GM23338 (cell line): ENCODE results near the gene SHISAL1.

Source experiments
- CREB1 ChIP-seq: fragments of 250-450 bp; sonication (Bioruptor Pico); IDR thresholded peaks from 2 replicates; pipeline ENCODE4 v1.5.0; 2020; ENCODE audit warnings: low read depth, mild to moderate bottlenecking, moderate library complexity
- EZH2phosphoT487 ChIP-seq: fragments of 200-600 bp; sonication (generic); IDR thresholded peaks from one replicate; pipeline ENCODE4 v1.8.1; 2018; ENCODE audit warnings: antibody characterized with exemption; ENCODE audit not compliant: unreplicated experiment
- POLR2AphosphoS5 ChIP-seq: IDR thresholded peaks from 2 replicates; pipeline ENCODE4 v1.6.1; 2016; ENCODE audit warnings: antibody characterized with exemption, low read depth
- TF ChIP-seq, protein P1 (sequence below), 2 experiments: fragments of 200-600 bp in 1 of 2; sonication (generic) in 1 of 2; conservative IDR thresholded peaks; 2 replicates each; pipeline versions ENCODE4 v1.5.1 to v1.6.1; 2016 to 2017; ENCODE audit warnings: antibody characterized with exemption in 2 of 2, low read depth in 2 of 2, mild to moderate bottlenecking in 2 of 2, moderate library complexity in 1 of 2
- TF ChIP-seq, protein P2 (sequence below): IDR thresholded peaks from one replicate; pipeline ENCODE4 v1.6.1; 2018; ENCODE audit warnings: antibody characterized with exemption; ENCODE audit not compliant: unreplicated experiment
- TF ChIP-seq, protein P3 (sequence below): IDR thresholded peaks from 2 replicates; pipeline ENCODE4 v1.6.1; 2016; ENCODE audit warnings: antibody characterized with exemption

GRCh38 chr22:44215287-44215686 lies 97.5 kb downstream of the SHISAL1 start:
- TF ChIP-seq, protein P1, sequence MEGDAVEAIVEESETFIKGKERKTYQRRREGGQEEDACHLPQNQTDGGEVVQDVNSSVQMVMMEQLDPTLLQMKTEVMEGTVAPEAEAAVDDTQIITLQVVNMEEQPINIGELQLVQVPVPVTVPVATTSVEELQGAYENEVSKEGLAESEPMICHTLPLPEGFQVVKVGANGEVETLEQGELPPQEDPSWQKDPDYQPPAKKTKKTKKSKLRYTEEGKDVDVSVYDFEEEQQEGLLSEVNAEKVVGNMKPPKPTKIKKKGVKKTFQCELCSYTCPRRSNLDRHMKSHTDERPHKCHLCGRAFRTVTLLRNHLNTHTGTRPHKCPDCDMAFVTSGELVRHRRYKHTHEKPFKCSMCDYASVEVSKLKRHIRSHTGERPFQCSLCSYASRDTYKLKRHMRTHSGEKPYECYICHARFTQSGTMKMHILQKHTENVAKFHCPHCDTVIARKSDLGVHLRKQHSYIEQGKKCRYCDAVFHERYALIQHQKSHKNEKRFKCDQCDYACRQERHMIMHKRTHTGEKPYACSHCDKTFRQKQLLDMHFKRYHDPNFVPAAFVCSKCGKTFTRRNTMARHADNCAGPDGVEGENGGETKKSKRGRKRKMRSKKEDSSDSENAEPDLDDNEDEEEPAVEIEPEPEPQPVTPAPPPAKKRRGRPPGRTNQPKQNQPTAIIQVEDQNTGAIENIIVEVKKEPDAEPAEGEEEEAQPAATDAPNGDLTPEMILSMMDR (conservative IDR thresholded peaks at IDR 0.05; ENCODE audit: low read depth in 2 of 2) = no peak
- TF ChIP-seq, protein P2, sequence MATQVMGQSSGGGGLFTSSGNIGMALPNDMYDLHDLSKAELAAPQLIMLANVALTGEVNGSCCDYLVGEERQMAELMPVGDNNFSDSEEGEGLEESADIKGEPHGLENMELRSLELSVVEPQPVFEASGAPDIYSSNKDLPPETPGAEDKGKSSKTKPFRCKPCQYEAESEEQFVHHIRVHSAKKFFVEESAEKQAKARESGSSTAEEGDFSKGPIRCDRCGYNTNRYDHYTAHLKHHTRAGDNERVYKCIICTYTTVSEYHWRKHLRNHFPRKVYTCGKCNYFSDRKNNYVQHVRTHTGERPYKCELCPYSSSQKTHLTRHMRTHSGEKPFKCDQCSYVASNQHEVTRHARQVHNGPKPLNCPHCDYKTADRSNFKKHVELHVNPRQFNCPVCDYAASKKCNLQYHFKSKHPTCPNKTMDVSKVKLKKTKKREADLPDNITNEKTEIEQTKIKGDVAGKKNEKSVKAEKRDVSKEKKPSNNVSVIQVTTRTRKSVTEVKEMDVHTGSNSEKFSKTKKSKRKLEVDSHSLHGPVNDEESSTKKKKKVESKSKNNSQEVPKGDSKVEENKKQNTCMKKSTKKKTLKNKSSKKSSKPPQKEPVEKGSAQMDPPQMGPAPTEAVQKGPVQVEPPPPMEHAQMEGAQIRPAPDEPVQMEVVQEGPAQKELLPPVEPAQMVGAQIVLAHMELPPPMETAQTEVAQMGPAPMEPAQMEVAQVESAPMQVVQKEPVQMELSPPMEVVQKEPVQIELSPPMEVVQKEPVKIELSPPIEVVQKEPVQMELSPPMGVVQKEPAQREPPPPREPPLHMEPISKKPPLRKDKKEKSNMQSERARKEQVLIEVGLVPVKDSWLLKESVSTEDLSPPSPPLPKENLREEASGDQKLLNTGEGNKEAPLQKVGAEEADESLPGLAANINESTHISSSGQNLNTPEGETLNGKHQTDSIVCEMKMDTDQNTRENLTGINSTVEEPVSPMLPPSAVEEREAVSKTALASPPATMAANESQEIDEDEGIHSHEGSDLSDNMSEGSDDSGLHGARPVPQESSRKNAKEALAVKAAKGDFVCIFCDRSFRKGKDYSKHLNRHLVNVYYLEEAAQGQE = no peak
- TF ChIP-seq, protein P3, sequence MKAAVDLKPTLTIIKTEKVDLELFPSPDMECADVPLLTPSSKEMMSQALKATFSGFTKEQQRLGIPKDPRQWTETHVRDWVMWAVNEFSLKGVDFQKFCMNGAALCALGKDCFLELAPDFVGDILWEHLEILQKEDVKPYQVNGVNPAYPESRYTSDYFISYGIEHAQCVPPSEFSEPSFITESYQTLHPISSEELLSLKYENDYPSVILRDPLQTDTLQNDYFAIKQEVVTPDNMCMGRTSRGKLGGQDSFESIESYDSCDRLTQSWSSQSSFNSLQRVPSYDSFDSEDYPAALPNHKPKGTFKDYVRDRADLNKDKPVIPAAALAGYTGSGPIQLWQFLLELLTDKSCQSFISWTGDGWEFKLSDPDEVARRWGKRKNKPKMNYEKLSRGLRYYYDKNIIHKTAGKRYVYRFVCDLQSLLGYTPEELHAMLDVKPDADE = no peak
- TF ChIP-seq POLR2AphosphoS5 (no peak), EZH2phosphoT487 (no peak), CREB1 (CRISPR knock-in tag) (no peak)
